A673 (cell line): Measurements from ENCODE around the gene PKD1. TPM values are rescaled to one million over a fixed set of nuclear protein-coding genes. Genes with fewer than 3 reads are reported as not detected.

Source experiments
- BruUV-seq: library from RNA; stranded (reverse); fragments of 400-500 nt; replicated peaks from 2 replicates; lab custom pipeline; 2021; lab: Mats Ljungman, UMichigan
- CTCF ChIA-PET: fragments of 300-600 bp; sonication (Branson Sonifier 250); formaldehyde crosslinking; loops from one replicate; lab custom pipeline; 2022; ENCODE audit warnings: antibody characterized with exemption; lab: Charles Lee
- POLR2A ChIA-PET: fragments of 300-600 bp; sonication (Branson Sonifier 250); formaldehyde crosslinking; loops from one replicate; lab custom pipeline; 2022; ENCODE audit warnings: antibody characterized with exemption; ENCODE audit not compliant: low non-redundant PET; lab: Charles Lee
- DNase-seq: peaks from one replicate; pipeline ENCODE4 v3.0.0-alpha.2; 2015; ENCODE audit warnings: low spot score
- H3K27ac ChIP-seq: fragments of 200-600 bp; sonication (generic); 2 replicates; pipeline ENCODE4 v1.5.1; 2016; ENCODE audit warnings: mixed run types, low read depth, mild to moderate bottlenecking, mixed read lengths, antibody characterized with exemption, low read length; ENCODE audit not compliant: poor library complexity, severe bottlenecking
- H3K27me3 ChIP-seq: fragments of 200-600 bp; sonication (generic); replicated peaks from 2 replicates; pipeline ENCODE4 v1.6.1; 2017; ENCODE audit warnings: mixed run types, low read depth, mild to moderate bottlenecking, mixed read lengths, antibody characterized with exemption, low read length; ENCODE audit not compliant: insufficient read depth, poor library complexity
- H3K36me3 ChIP-seq: fragments of 200-600 bp; sonication (generic); 2 replicates; pipeline ENCODE4 v1.6.1; 2016; ENCODE audit warnings: mixed run types, mild to moderate bottlenecking, mixed read lengths, antibody characterized with exemption, low read length; ENCODE audit not compliant: insufficient read depth, poor library complexity, severe bottlenecking
- H3K4me1 ChIP-seq: fragments of 200-600 bp; sonication (generic); 2 replicates; pipeline ENCODE4 v1.6.1; 2017; ENCODE audit warnings: mixed run types, mild to moderate bottlenecking, mixed read lengths, antibody characterized with exemption, low read length; ENCODE audit not compliant: insufficient read depth, poor library complexity, severe bottlenecking
- H3K4me3 ChIP-seq: fragments of 200-600 bp; sonication (generic); 2 replicates; pipeline ENCODE4 v1.5.1; 2016; ENCODE audit warnings: low read depth, mixed run types, mild to moderate bottlenecking, mixed read lengths, low read length; ENCODE audit not compliant: poor library complexity, severe bottlenecking
- H3K9me3 ChIP-seq: fragments of 200-600 bp; sonication (generic); 2 replicates; pipeline ENCODE4 v1.6.1; 2016; ENCODE audit warnings: mixed run types, low read depth, mild to moderate bottlenecking, mixed read lengths, antibody characterized with exemption, low read length; ENCODE audit not compliant: poor library complexity, severe bottlenecking
- CTCF ChIP-seq: fragments of 300-800, 200-600 bp; sonication (generic); conservative IDR thresholded peaks from 2 replicates; pipeline ENCODE4 v1.5.1; 2017; ENCODE audit warnings: low read depth, mild to moderate bottlenecking, antibody characterized with exemption, low read length, moderate library complexity, mixed read lengths
- EZH2 ChIP-seq: fragments of 200-600 bp; sonication (generic); IDR thresholded peaks from 2 replicates; pipeline ENCODE4 v1.6.1; 2017; ENCODE audit warnings: borderline replicate concordance, low read depth, mild to moderate bottlenecking, mixed read lengths, antibody characterized with exemption, low read length; ENCODE audit not compliant: poor library complexity, severe bottlenecking
- intact Hi-C: fragments of 100-400 bp; cut with micrococcal nuclease; formaldehyde crosslinking; loops from one replicate; pipeline ENCODE4 v1.10.0; 2022; ENCODE audit not compliant: unreplicated experiment
- total RNA-seq: library from RNA; stranded (reverse); gene quantifications from 2 replicates; pipeline ENCODE4 v1.2.3, GENCODE V29; 2021

PKD1 gene
- total RNA-seq, 1 experiment from 2014 or later = 121 TPM

DNA sequence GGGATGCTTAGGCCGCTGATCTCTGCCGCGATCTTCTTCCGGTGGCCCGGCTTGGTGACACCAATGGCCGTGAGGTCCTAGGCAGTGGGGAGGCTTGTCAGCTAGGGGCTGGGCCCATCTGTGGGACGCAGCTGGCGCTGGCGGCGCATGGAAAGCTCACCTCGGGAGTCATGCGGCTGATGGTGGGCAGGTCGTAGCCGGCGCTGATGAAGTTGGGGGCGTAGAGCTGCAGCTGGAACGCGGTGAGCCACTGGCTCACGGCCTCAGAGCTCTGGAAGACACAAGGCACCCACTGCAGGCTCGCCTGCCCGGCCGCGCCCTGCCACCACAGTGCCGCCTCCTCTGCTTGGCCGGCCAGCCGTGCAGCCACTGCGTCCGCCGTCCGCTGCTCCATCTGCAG is 48.0 kb upstream of the PKD1 start:
- H3K9me3 ChIP-seq = no peaks in the 10 kb centered on the region
- H3K27me3 ChIP-seq = no peaks in the 10 kb centered on the region
- no TSS peak for BruUV-seq
- TF ChIP-seq EZH2 (no peak), CTCF (no peak)
- no peak for DNase-seq
- H3K4me3 ChIP-seq = no peak overlapping the region
- no peak overlapping the region for H3K27ac ChIP-seq
- ChIA-PET POLR2A (no interaction called here), CTCF (interaction anchor here (0.5 kb wide), 1 partner anchor 43 kb away, joined by 3 read pairs; no protein-coding TSS in a partner anchor)
- H3K4me1 ChIP-seq = no peaks in the 10 kb centered on the region
- intact Hi-C loops = no loop called here
- no peaks in the 10 kb centered on the region for H3K36me3 ChIP-seq

- no peaks in the 10 kb centered on the region for H3K4me1 ChIP-seq
- no peaks in the 10 kb centered on the region for H3K27me3 ChIP-seq
- TF ChIP-seq EZH2 (no peak), CTCF (no peak)
- H3K9me3 ChIP-seq = no peaks in the 10 kb centered on the region
- no peak overlapping the region for H3K27ac ChIP-seq
- no peak overlapping the region for H3K4me3 ChIP-seq
- H3K36me3 ChIP-seq = peaks cover 5% of the 10 kb centered on the region
- intact Hi-C loops = no loop called here
- DNase-seq = no peak
- POLR2A ChIA-PET = no interaction called here
- CTCF ChIA-PET = interaction anchor here (1.2 kb wide), 1 partner anchor 12 kb away, joined by 3 read pairs; no protein-coding TSS in a partner anchor
- no TSS peak for BruUV-seq
Measured at GRCh38 chr16:2181952-2182351, 46.3 kb upstream of the PKD1 start.

DNA sequence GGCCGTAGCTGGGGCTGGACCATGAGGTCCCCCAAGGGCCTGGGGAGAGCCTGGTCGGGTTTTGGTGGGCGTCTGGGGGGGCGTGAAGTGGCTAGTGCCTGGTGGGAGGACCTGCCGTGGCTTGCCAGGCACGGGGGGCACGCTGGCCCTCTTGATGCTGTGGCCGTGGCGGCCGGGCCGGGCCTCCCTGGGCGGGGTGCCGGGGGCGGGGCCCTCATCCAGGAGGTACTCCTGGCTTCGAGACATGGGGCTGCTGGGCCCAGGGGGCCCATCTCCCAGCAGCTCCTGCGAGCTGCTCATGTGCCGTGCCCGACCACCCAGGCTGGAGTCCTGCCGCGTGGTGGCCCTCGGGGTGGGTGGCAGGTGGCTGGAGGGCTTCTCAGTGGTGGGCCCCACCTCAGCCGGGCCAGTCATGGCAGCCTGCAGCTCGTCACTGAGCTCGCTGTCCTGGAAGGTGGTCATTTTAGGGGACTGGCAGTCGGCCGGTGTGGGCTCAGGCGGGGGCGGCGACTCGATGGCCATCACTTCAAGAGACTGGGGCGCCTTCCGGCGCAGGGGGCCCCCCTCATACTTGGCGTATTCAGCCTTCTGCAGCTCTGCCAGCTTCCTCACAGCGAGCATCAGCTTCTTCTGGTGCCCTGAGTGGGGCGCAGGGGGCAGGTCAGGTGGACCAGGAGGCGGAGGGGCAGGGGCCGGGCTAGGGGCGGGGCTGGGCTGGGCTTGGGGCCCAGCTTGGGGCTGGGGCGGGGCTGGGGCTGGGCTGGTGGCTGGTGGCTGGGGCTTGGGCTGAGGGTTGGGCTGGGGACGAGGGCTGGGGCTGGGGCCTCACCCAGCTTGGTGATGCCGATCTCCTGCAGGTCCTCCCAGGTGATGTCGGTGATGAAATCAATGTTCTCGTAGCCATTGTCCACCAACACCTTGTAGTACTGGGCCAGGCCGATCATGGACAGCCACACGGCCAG is 45.5 kb upstream of the PKD1 start:
- CTCF ChIA-PET = interaction anchor here (1.2 kb wide), 1 partner anchor 13 kb away, joined by 3 read pairs; no protein-coding TSS in a partner anchor
- no peaks in the 10 kb centered on the region for H3K9me3 ChIP-seq
- intact Hi-C loops = no loop called here
- no peak for TF ChIP-seq EZH2
- TF ChIP-seq CTCF = no peak
- H3K4me1 ChIP-seq = no peaks in the 10 kb centered on the region
- H3K27me3 ChIP-seq = no peaks in the 10 kb centered on the region
- H3K4me3 ChIP-seq = no peak overlapping the region
- POLR2A ChIA-PET = no interaction called here
- no peak for DNase-seq
- H3K36me3 ChIP-seq = peaks cover 7% of the 10 kb centered on the region
- no TSS peak for BruUV-seq
- no peak overlapping the region for H3K27ac ChIP-seq
